WTC11 (cell line): ENCODE measurements around the gene ZFYVE28. TPM values are rescaled to one million over a fixed set of nuclear protein-coding genes. Genes with fewer than 3 reads are reported as not detected.

Experiments used
- ATAC-seq: fragments of 200-7000 bp; cut with Tn5 transposase; 2 replicates; pipeline ENCODE4 v1.10.0; 2021; ENCODE audit warnings: mild to moderate bottlenecking, moderate library complexity
- CTCF ChIA-PET: fragments of 300-600 bp; sonication (Branson Sonifier 250); formaldehyde crosslinking; loops from one replicate; lab custom pipeline; 2021; ENCODE audit warnings: antibody characterized with exemption; lab: Charles Lee
- POLR2A ChIA-PET: fragments of 350-600 bp; sonication (Branson Sonifier 250); formaldehyde crosslinking; loops from one replicate; lab custom pipeline; 2021; ENCODE audit warnings: antibody characterized with exemption; lab: Charles Lee
- DNase-seq: peaks from one replicate; pipeline ENCODE4 v3.0.0; 2021; ENCODE audit warnings: low spot score
- H3K27ac Mint-ChIP-seq: 2 replicates; pipeline ENCODE4 v1.8.0; 2021; ENCODE audit warnings: mixed read lengths
- H3K27me3 Mint-ChIP-seq: 2 replicates; pipeline ENCODE4 v1.8.0; 2021; ENCODE audit warnings: low read depth, mild to moderate bottlenecking, moderate library complexity, mixed read lengths
- H3K36me3 Mint-ChIP-seq: 2 replicates; pipeline ENCODE4 v1.8.0; 2021; ENCODE audit warnings: mixed read lengths
- H3K4me1 Mint-ChIP-seq: 2 replicates; pipeline ENCODE4 v1.8.0; 2022; ENCODE audit warnings: mixed read lengths
- H3K4me3 Mint-ChIP-seq: 2 replicates; pipeline ENCODE4 v1.8.0; 2021; ENCODE audit warnings: mild to moderate bottlenecking, moderate library complexity, mixed read lengths
- H3K9me3 Mint-ChIP-seq: 2 replicates; pipeline ENCODE4 v1.8.0; 2021; ENCODE audit warnings: mixed read lengths
- CBFB ChIP-seq: sonication (generic); formaldehyde crosslinking; IDR thresholded peaks from 2 replicates; pipeline ENCODE4 v1.8.1; 2022; ENCODE audit warnings: mild to moderate bottlenecking, low read depth, missing genetic modification reagents
- ESRRA ChIP-seq: sonication (generic); formaldehyde crosslinking; IDR thresholded peaks from 2 replicates; pipeline ENCODE4 v1.8.1; 2022; ENCODE audit warnings: mild to moderate bottlenecking, missing genetic modification reagents, borderline replicate concordance
- GABPB1 ChIP-seq: sonication (generic); formaldehyde crosslinking; IDR thresholded peaks from 2 replicates; pipeline ENCODE4 v1.8.1; 2023; ENCODE audit warnings: mild to moderate bottlenecking, missing genetic modification reagents
- GTF2I ChIP-seq: fragments of 250-450 bp; sonication (Bioruptor Pico); conservative IDR thresholded peaks from 2 replicates; pipeline ENCODE4 v1.4.0; 2021; ENCODE audit warnings: mild to moderate bottlenecking
- MYBL2 ChIP-seq: sonication (generic); formaldehyde crosslinking; IDR thresholded peaks from 2 replicates; pipeline ENCODE4 v1.8.1; 2023; ENCODE audit warnings: mild to moderate bottlenecking, moderate library complexity, missing genetic modification reagents
- NR2C2 ChIP-seq: sonication (generic); formaldehyde crosslinking; IDR thresholded peaks from 2 replicates; pipeline ENCODE4 v1.8.0; 2022; ENCODE audit warnings: mild to moderate bottlenecking, missing genetic modification reagents
- RORB ChIP-seq: fragments of 250-450 bp; sonication (Bioruptor Pico); IDR thresholded peaks from 2 replicates; pipeline ENCODE4 v1.9.0; 2021; ENCODE audit warnings: mild to moderate bottlenecking
- TCF7 ChIP-seq: sonication (generic); formaldehyde crosslinking; IDR thresholded peaks from 2 replicates; pipeline ENCODE4 v1.8.0; 2022; ENCODE audit warnings: mild to moderate bottlenecking, low read depth, missing genetic modification reagents, moderate library complexity
- ZNF121 ChIP-seq: sonication (generic); formaldehyde crosslinking; IDR thresholded peaks from 2 replicates; pipeline ENCODE4 v1.8.0; 2023; ENCODE audit warnings: missing genetic modification reagents
- ZNF138 ChIP-seq: sonication (generic); formaldehyde crosslinking; conservative IDR thresholded peaks from 2 replicates; pipeline ENCODE4 v1.8.1; 2022; ENCODE audit warnings: mild to moderate bottlenecking, moderate library complexity, missing genetic modification reagents
- ZNF219 ChIP-seq: sonication (generic); formaldehyde crosslinking; IDR thresholded peaks from 2 replicates; pipeline ENCODE4 v1.8.0; 2023; ENCODE audit warnings: missing genetic modification reagents, mild to moderate bottlenecking, borderline replicate concordance
- ZNF232 ChIP-seq: sonication (generic); formaldehyde crosslinking; IDR thresholded peaks from 2 replicates; pipeline ENCODE4 v1.8.0; 2022; ENCODE audit warnings: mild to moderate bottlenecking, missing genetic modification reagents
- ZNF263 ChIP-seq: sonication (generic); formaldehyde crosslinking; IDR thresholded peaks from 2 replicates; pipeline ENCODE4 v1.8.1; 2022; ENCODE audit warnings: low read depth, mild to moderate bottlenecking, moderate library complexity, missing genetic modification reagents
- ZNF423 ChIP-seq: fragments of 250-450 bp; sonication (Bioruptor Pico); IDR thresholded peaks from 2 replicates; pipeline ENCODE4 v2.1.2; 2022; ENCODE audit warnings: mild to moderate bottlenecking, moderate library complexity
- total RNA-seq: library from RNA; stranded (reverse); gene quantifications from 3 replicates; pipeline ENCODE4 v1.2.3, GENCODE V29; 2021
- TF ChIP-seq, protein P1 (sequence below): fragments of 250-450 bp; sonication (Bioruptor Pico); IDR thresholded peaks from 2 replicates; pipeline ENCODE4 v1.9.0; 2021; ENCODE audit warnings: mild to moderate bottlenecking
- TF ChIP-seq, protein P2 (sequence below): sonication (generic); formaldehyde crosslinking; IDR thresholded peaks from 2 replicates; pipeline ENCODE4 v1.8.1; 2022; ENCODE audit warnings: low read depth, mild to moderate bottlenecking, moderate library complexity, missing genetic modification reagents, borderline replicate concordance
- TF ChIP-seq, protein P3 (sequence below): fragments of 250-450 bp; sonication (Bioruptor Pico); IDR thresholded peaks from 2 replicates; pipeline ENCODE4 v1.9.0; 2021; ENCODE audit warnings: mild to moderate bottlenecking, borderline replicate concordance
- TF ChIP-seq, protein P4 (sequence below): sonication (generic); formaldehyde crosslinking; IDR thresholded peaks from 2 replicates; pipeline ENCODE4 v1.8.1; 2022; ENCODE audit warnings: low read depth, missing genetic modification reagents, borderline replicate concordance
- TF ChIP-seq, protein P5 (sequence below): sonication (generic); formaldehyde crosslinking; IDR thresholded peaks from 2 replicates; pipeline ENCODE4 v1.8.0; 2023; ENCODE audit warnings: missing genetic modification reagents
- TF ChIP-seq, protein P6 (sequence below): sonication (generic); formaldehyde crosslinking; conservative IDR thresholded peaks from 2 replicates; pipeline ENCODE4 v1.8.1; 2023; ENCODE audit warnings: mild to moderate bottlenecking, low read depth, missing genetic modification reagents, moderate library complexity
- TF ChIP-seq, protein P7 (sequence below): fragments of 250-450 bp; sonication (Bioruptor Pico); IDR thresholded peaks from 2 replicates; pipeline ENCODE4 v1.9.0; 2021; ENCODE audit warnings: mild to moderate bottlenecking

ZFYVE28 gene
- total RNA-seq, 1 experiment from 2014 or later, result 7.8 TPM

DNA sequence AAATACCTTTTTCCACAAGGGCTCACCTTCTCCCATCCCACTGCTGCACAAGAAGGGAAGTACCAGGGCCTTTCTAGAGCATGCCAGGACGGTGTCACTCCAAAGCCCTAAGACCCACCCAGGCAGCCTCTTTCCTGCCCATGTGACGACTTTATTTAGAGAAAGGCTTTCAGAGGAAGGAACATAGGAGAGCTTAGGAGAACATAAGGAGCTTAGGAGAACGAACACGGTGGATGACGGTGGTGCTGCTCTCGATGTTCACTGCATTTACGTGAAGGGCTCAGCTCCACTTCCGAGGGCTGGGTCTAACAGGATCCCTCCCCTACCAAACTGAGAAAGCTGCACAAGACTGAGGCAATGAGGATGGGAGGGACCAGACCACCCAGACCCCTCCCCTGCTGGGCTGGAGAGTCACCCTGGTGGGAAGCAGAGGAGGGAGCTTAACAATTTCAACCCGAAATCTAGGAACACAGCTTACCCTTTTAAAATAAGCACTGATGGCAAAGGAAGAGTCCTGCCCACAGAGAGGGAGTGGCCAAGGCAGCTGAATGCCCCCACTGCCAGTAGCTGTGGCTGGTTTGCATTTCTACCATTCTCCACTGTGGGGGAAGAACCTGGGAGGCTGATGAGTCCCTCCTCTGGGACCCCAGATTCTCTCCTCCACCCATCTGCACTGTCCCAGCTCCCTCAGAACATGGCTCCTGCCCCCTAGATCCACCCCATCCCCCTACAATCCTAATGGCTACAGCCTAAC is 29.8 kb downstream of the ZFYVE28 start:
- H3K36me3 Mint-ChIP-seq, result no peaks in the 10 kb centered on the region
- H3K9me3 Mint-ChIP-seq, result no peaks in the 10 kb centered on the region
- no peak for DNase-seq
- H3K27me3 Mint-ChIP-seq, result no peaks in the 10 kb centered on the region; the same call in 1 of the 2 replicates
- TF ChIP-seq, protein P1, sequence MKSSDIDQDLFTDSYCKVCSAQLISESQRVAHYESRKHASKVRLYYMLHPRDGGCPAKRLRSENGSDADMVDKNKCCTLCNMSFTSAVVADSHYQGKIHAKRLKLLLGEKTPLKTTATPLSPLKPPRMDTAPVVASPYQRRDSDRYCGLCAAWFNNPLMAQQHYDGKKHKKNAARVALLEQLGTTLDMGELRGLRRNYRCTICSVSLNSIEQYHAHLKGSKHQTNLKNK (CRISPR knock-in tag), result no peak
- TF ChIP-seq ESRRA (CRISPR knock-in tag), result no peak
- TF ChIP-seq ZNF423 (CRISPR knock-in tag), result no peak
- TF ChIP-seq, protein P2, sequence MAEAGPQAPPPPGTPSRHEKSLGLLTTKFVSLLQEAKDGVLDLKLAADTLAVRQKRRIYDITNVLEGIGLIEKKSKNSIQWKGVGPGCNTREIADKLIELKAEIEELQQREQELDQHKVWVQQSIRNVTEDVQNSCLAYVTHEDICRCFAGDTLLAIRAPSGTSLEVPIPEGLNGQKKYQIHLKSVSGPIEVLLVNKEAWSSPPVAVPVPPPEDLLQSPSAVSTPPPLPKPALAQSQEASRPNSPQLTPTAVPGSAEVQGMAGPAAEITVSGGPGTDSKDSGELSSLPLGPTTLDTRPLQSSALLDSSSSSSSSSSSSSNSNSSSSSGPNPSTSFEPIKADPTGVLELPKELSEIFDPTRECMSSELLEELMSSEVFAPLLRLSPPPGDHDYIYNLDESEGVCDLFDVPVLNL, result no peak
- TF ChIP-seq NR2C2 (CRISPR knock-in tag), result no peak
- no peak for TF ChIP-seq GABPB1 (CRISPR knock-in tag)
- no peak for TF ChIP-seq MYBL2 (CRISPR knock-in tag)
- TF ChIP-seq, protein P3, sequence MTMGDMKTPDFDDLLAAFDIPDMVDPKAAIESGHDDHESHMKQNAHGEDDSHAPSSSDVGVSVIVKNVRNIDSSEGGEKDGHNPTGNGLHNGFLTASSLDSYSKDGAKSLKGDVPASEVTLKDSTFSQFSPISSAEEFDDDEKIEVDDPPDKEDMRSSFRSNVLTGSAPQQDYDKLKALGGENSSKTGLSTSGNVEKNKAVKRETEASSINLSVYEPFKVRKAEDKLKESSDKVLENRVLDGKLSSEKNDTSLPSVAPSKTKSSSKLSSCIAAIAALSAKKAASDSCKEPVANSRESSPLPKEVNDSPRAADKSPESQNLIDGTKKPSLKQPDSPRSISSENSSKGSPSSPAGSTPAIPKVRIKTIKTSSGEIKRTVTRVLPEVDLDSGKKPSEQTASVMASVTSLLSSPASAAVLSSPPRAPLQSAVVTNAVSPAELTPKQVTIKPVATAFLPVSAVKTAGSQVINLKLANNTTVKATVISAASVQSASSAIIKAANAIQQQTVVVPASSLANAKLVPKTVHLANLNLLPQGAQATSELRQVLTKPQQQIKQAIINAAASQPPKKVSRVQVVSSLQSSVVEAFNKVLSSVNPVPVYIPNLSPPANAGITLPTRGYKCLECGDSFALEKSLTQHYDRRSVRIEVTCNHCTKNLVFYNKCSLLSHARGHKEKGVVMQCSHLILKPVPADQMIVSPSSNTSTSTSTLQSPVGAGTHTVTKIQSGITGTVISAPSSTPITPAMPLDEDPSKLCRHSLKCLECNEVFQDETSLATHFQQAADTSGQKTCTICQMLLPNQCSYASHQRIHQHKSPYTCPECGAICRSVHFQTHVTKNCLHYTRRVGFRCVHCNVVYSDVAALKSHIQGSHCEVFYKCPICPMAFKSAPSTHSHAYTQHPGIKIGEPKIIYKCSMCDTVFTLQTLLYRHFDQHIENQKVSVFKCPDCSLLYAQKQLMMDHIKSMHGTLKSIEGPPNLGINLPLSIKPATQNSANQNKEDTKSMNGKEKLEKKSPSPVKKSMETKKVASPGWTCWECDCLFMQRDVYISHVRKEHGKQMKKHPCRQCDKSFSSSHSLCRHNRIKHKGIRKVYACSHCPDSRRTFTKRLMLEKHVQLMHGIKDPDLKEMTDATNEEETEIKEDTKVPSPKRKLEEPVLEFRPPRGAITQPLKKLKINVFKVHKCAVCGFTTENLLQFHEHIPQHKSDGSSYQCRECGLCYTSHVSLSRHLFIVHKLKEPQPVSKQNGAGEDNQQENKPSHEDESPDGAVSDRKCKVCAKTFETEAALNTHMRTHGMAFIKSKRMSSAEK (CRISPR knock-in tag), result no peak
- TF ChIP-seq, protein P4, sequence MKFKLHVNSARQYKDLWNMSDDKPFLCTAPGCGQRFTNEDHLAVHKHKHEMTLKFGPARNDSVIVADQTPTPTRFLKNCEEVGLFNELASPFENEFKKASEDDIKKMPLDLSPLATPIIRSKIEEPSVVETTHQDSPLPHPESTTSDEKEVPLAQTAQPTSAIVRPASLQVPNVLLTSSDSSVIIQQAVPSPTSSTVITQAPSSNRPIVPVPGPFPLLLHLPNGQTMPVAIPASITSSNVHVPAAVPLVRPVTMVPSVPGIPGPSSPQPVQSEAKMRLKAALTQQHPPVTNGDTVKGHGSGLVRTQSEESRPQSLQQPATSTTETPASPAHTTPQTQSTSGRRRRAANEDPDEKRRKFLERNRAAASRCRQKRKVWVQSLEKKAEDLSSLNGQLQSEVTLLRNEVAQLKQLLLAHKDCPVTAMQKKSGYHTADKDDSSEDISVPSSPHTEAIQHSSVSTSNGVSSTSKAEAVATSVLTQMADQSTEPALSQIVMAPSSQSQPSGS (CRISPR knock-in tag), result no peak
- TF ChIP-seq GTF2I (CRISPR knock-in tag), result no peak
- no peak for TF ChIP-seq RORB (CRISPR knock-in tag)
- TF ChIP-seq, all 79 proteins: peak for 0
- CTCF ChIA-PET, result interaction anchor here (0.9 to 1.7 kb wide), 5 partner anchors 14 to 119 kb away, joined by 3 to 4 read pairs (median 3); partner anchors contain the start of gene CFAP99
- Mint-ChIP-seq H3K27ac (no peak overlapping the region), H3K4me1 (peaks cover 45% of the 10 kb centered on the region), H3K4me3 (no peak overlapping the region)
- POLR2A ChIA-PET, result no interaction called here
- no peak for ATAC-seq

DNA sequence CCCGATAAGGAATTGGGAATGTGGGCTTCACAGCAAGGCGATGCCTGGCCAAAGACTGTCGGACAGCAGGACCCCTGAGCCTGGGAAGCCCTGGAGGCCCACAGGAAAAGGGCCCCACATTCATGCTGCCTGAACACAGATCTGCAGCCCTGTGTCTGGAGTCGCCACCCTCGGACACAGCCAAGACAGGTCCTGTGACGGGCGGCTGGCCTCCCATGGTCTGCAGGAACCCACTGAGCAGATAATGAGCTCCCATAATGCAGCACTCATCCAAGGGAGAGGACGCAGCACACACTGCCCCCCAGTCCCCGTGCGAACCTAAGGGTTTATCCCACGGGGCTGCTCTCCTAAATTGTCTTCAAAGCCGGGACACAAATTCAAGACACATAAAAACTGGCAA is 30.6 kb downstream of the ZFYVE28 start:
- Mint-ChIP-seq H3K4me3 (no peak overlapping the region), H3K27me3 (no peaks in the 10 kb centered on the region; the same call in 1 of the 2 replicates), H3K27ac (no peak overlapping the region), H3K4me1 (peaks cover 37% of the 10 kb centered on the region), H3K36me3 (no peaks in the 10 kb centered on the region), H3K9me3 (no peaks in the 10 kb centered on the region)
- ChIA-PET POLR2A (no interaction called here), CTCF (interaction anchor here (0.9 to 1.7 kb wide), 5 partner anchors 14 to 118 kb away, joined by 3 to 4 read pairs (median 3); partner anchors contain the start of gene CFAP99)
- DNase-seq, result no peak
- ATAC-seq, result no peak
- TF ChIP-seq, protein P5, sequence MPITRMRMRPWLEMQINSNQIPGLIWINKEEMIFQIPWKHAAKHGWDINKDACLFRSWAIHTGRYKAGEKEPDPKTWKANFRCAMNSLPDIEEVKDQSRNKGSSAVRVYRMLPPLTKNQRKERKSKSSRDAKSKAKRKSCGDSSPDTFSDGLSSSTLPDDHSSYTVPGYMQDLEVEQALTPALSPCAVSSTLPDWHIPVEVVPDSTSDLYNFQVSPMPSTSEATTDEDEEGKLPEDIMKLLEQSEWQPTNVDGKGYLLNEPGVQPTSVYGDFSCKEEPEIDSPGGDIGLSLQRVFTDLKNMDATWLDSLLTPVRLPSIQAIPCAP, result no peak
- TF ChIP-seq, protein P6, sequence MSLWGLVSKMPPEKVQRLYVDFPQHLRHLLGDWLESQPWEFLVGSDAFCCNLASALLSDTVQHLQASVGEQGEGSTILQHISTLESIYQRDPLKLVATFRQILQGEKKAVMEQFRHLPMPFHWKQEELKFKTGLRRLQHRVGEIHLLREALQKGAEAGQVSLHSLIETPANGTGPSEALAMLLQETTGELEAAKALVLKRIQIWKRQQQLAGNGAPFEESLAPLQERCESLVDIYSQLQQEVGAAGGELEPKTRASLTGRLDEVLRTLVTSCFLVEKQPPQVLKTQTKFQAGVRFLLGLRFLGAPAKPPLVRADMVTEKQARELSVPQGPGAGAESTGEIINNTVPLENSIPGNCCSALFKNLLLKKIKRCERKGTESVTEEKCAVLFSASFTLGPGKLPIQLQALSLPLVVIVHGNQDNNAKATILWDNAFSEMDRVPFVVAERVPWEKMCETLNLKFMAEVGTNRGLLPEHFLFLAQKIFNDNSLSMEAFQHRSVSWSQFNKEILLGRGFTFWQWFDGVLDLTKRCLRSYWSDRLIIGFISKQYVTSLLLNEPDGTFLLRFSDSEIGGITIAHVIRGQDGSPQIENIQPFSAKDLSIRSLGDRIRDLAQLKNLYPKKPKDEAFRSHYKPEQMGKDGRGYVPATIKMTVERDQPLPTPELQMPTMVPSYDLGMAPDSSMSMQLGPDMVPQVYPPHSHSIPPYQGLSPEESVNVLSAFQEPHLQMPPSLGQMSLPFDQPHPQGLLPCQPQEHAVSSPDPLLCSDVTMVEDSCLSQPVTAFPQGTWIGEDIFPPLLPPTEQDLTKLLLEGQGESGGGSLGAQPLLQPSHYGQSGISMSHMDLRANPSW (CRISPR knock-in tag), result no peak
- TF ChIP-seq ZNF232 (CRISPR knock-in tag) (no peak), RORB (CRISPR knock-in tag) (no peak), ZNF263 (CRISPR knock-in tag) (no peak), CBFB (CRISPR knock-in tag) (no peak), ZNF138 (CRISPR knock-in tag) (no peak), ZNF219 (CRISPR knock-in tag) (no peak), TCF7 (CRISPR knock-in tag) (no peak), ZNF121 (CRISPR knock-in tag) (no peak)
- TF ChIP-seq, protein P7, sequence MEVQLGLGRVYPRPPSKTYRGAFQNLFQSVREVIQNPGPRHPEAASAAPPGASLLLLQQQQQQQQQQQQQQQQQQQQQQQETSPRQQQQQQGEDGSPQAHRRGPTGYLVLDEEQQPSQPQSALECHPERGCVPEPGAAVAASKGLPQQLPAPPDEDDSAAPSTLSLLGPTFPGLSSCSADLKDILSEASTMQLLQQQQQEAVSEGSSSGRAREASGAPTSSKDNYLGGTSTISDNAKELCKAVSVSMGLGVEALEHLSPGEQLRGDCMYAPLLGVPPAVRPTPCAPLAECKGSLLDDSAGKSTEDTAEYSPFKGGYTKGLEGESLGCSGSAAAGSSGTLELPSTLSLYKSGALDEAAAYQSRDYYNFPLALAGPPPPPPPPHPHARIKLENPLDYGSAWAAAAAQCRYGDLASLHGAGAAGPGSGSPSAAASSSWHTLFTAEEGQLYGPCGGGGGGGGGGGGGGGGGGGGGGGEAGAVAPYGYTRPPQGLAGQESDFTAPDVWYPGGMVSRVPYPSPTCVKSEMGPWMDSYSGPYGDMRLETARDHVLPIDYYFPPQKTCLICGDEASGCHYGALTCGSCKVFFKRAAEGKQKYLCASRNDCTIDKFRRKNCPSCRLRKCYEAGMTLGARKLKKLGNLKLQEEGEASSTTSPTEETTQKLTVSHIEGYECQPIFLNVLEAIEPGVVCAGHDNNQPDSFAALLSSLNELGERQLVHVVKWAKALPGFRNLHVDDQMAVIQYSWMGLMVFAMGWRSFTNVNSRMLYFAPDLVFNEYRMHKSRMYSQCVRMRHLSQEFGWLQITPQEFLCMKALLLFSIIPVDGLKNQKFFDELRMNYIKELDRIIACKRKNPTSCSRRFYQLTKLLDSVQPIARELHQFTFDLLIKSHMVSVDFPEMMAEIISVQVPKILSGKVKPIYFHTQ, result no peak
